ENCODE data around the gene GPR42.
"Not testable (repeated sequence)": the region's sequence is repeated elsewhere in the genome, so short reads cannot be mapped to it uniquely, and the experiment has no call there.

The GPR42 gene

DNA sequence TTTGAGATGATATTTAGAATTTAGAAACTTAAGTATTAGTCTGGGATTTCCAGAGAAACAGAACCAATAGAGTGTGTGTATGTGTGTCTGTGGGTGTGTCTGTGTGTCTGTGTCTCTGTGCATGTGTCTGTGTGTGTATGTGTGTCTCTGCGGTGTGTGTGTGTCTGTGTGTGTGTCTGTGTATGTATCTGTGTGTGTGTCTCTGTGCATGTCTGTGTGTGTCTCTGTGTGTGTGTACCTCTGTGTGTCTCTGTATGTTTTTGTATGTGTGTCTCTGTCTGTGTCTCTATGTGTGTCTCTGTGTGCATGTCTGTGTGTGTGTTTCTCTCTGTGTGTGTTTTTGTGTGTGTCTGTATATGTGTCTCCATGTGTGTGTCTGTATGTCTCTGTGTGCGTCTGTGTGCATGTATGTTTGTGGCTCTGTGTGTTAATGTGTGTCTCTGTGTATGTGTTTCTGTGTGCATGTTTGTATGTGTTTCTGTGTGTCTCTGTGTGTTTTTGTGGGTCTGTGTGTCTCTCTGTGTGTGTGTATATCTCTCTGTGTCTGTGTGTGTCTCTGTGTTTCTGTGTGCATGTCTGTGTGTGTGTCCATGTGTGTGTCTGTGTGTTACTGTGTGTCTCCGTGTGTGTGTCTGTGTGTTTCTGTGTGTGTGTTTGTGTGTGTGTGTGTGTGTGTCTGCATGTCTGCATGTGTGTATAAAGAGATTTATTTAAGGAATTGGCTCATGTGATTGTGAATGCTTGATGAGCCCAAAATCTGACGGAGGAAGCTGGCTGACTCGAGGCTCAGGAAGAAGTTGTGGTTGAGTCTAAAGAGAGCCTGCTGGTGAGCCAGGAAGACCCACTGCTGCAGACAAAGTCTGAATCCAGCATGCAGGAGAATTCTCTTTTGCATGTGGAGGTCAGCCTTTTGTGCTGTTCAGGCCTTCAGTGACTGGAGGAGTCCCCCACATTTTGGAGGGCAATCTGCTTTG lies 22.2 kb downstream of the GPR42 start:
- in situ Hi-C loops (cut with HindIII; ENCODE audit: low sequenced_read_pairs) = loop anchor here (5.0 kb wide), 1 partner anchor 41 kb away; no protein-coding TSS in a partner anchor

DNA sequence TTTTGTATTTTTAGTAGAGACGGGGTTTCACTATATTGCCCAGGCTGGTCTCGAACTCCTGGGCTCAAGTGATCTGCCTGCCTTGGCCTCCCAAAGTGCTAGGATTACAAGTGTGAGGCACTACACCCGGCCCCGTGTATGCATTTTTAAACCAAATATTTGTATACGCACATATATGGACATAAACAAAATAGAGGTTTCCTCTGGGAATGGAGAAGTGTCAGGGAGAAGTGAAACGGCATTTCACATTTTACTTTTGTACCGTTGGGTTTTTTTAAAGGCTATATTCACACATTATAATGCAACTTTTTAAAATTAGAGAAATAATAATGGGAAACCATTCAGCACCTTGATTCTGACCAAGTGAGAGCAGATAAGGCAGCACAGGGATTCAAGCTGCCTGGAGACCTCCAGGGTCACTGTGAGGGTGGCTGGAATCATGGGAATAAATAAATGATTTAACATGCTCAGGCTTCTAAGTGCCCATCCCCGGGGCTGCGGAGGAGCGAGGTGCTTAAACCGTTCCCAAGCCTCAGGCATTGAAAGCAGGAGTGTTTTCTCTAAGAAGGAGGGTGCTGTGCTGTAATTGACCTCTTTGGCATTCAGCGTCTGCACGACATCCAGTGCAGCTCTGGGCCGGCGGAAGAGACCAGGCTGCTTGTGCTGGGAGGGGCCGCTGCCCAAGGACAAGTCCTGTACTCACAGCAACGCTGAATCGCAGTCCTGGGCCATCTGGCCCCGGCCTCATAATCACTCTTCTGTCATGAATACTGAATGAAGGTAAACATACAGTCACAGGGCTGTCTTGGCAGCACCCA lies 24.7 kb downstream of the GPR42 start:
- in situ Hi-C loops (cut with HindIII; ENCODE audit: low sequenced_read_pairs) = no loop called here

DNA sequence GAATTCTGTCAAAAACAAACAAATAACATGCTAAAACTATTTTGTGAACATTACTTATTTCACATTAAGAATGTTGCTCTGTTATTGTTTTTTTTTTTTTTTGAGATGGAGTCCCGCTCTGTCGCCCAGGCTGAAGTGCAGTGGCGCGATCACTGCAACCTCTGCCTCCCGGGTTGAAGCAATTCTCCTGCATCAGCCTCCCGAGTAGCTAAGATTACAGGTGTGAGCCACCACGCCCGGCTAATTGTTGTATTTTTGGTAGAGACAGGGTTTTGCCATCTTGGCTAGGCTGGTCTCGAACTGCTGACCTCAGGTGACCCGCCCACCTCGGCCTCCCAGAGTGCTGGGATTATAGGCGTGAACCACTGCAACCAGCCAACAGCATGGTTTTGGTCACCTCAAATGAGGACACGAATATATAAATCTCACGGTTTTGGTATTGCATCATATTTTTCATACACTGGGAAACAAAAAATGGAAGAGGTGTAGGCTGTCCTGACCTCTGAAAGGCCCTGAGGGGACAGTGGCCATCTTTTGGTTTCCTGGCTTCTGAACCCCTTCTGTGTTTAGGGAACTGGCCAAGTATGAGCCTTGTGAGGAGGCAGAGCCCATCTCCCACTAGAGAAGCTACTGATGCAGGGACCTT lies 25.5 kb downstream of the GPR42 start:
- in situ Hi-C loops (cut with HindIII; ENCODE audit: low sequenced_read_pairs) = no loop called here

DNA sequence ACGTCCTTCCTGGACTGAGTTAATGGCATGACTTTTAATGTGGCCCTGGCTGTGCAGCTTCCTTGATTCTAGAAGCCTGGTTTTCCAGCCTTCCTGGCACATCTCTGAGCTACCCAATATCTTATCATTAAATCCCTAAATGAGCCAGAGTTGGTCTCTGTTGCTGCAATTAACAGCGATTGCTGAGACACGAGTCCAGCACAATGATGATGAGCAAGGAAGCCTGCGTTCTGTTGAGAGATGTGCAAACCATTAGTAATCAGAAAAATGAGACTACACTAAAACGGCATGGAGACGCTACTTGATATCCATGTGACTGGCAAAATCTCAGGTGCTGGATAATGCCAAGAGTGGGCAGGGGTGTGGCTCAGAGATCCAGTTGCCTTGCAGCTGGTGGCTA lies 26.2 kb downstream of the GPR42 start:
- in situ Hi-C loops (cut with HindIII; ENCODE audit: low sequenced_read_pairs) = no loop called here

DNA sequence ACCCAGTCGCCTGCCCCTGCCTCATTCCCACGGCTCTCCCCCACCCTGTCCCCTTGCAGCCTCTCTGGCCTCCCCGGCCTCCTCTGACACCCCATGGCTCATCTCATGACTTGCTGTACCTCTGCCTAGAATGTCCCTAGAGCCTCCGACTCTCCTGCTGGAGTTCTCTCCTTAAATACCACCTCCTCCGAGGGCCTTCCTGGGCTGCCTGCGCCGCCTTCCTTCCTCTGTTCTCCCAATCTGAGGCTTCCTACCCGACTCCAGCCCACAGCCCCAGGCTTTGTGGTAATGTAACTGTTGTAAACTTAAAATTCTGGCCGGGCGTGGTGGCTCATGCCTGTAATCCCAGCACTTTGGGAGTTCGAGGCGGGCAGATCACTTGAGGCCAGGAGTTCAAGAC lies 27.7 kb downstream of the GPR42 start:
- in situ Hi-C loops (cut with HindIII; ENCODE audit: low sequenced_read_pairs) = no loop called here

DNA sequence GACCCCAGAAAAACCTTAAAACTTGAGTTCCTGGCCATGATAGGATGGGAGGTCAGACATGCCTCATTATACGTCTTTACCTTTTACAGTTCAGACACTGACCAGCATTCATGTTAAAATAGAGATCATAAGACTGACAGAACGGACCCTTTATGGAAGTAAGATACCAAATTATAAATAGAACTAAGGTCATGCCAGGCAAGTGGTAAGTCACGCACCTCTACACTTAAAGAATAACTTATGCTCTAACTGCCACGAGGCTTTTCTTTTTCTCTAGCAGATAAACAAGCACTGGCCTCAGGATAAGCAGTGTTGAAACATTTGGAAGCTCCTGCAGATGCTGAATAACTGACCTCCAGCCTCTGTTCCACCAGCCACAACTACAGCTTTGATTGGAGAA lies 28.4 kb downstream of the GPR42 start:
- in situ Hi-C loops (cut with HindIII; ENCODE audit: low sequenced_read_pairs) = no loop called here

DNA sequence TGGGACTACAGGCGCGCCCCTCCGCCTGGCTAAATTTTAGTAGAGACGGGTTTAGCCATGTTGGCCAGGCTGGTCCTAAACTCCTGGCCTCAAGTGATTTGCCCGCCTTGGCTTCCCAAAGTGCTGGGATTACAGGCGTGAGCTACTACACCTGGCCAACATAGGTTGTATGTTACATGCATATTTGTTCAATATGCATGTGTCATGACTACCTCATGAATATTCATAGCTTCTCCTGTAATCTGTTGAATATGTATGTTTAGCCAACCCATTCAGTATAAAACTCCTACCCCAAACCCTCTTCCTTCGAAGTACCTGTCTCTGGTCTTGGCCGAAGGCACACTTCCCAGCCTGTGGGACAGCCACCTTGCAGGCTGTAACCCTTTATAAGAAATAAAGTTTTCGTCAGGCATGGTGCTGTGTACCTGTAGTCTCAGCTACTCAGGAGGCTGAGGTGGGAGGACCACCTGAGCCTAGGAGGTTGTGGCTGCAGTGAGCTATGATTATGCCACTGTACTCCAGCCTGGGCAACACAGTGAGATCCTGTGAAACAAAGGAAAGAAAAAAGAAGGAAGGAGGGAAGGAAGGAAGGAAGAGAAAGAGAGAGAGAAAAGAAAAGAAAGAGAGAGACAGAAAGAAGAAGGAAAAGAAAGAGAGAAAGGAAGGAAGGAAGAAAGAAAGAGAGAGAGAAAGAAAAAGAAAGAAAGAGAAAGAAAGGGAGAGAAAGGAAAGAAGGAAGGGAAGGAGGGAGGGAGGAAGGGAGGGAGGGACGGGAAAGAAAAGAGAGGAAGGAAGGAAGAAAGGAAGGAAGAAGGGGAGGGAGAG lies 29.3 kb downstream of the GPR42 start:
- in situ Hi-C loops (cut with HindIII; ENCODE audit: low sequenced_read_pairs) = no loop called here

DNA sequence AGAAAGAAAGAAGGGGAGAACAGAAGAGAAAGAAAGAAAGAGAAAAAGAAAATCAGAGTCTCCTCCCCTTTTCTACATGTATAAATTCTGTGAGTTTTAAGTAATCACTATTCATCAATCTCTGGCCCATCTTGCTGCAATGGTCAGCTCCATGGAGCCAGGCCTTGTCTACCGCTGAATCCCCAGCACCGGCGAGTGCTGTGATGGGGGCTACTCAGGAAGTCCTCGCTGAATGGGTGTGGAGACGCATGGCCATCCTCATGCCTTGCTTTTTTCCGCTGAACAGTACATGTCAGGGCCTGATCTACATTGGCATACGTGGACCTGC lies 29.9 kb downstream of the GPR42 start:
- in situ Hi-C loops (cut with HindIII; ENCODE audit: low sequenced_read_pairs) = no loop called here

DNA sequence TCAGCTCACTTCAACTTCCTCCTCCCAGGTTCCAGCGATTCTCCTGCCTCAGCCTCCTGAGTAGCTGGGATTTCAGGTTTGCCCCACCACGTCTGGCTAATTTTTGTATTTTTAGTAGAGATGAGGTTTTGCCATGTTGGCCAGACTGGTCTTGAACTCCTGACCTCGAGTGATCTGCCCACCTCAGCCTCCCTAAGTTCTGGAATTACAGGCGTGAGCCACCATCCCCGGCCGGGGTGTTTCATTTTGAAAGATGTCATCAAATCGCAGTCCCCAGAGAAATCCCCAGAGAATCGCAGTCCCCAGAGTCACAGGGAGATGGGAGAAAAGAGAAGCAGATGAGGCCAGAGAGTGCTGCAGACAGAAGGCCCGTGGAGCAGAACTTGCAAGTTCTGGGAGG lies 30.5 kb downstream of the GPR42 start:
- in situ Hi-C loops (cut with HindIII; ENCODE audit: low sequenced_read_pairs) = not testable (repeated sequence)

DNA sequence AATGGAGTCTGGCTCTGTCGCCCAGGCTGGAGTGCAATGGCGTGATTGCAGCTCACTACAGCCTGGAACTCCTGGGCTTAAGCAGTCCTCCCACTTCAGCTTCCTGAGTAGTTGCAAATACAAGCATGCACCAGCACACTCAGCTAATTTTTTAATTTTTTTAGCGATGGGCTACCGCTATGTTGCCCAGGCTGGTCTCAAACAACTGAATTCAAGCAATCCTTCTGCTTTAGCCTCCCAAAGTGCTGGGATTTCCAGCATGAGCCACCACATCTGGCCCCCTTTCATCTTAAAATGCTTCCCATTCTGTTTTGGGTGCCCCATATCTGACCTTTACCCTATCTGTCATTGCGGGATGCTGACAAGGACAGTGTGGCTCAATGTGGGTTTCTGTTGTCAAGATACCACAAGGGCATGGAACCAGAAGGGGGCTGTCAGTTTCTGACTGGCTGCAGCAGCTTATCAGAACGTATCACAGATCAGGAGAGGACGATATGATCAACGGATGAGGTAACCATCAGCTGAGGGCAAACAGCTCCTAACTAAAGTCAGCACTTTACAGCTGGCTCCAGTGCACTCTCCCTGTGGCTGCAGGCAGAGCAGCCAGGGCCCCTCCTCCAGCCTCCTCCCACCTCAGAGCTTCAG lies 32.4 kb downstream of the GPR42 start:
- in situ Hi-C loops (cut with HindIII; ENCODE audit: low sequenced_read_pairs) = no loop called here

DNA sequence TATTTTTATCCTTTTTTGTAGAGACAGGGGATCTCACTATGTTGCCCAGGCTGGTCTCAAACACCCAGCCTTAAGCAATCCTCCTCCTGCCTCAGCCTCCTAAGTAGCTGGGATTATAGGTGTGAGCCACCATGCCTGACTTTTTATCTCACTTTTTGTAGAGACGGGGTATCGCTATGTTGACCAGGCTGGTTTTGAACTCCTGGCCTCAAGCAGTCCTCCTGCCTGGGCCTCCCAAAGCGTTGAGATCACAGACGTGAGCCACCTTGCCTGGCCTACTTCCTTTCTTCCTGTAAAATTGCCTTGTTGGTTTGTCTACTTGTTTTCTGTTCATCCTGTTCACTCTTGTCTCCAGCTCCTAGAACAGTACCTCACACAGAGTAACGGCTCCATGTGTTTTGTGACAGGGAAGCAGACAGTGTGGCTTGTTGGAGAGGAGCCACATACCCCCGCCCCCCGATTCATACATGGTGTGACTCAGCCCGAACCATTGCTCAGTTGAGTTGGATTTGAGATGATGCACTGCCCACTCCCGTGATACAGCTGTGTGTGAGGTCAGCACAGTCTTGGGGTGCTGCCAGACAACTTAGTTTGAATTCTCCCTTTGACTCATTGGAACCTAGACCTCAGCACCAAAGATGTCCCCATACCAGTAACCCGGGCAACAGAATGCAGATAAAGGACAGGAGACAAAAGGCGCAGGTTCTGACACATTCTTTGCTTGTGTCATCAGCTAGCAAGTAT lies 34.2 kb downstream of the GPR42 start:
- in situ Hi-C loops (cut with HindIII; ENCODE audit: low sequenced_read_pairs) = no loop called here

DNA sequence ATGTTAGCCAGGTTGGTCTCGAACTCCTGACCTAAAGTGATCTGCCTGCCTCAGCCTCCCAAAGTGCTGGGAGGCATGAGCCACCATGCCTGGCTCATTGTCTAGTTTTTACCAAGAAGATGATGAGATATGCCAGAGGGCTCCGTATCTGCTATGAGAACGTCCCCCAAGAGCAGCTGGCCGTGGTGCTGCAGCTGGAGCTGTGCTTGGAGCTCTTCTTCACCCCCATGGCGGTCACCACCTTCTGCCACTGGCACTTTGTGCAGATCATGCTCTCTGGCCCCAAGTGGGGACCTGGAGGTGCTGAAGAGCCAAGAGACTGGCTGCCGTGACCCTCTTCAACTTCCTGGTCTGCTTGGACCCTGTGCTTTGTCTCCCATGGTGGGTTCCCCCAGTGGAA lies 36.8 kb downstream of the GPR42 start:
- in situ Hi-C loops (cut with HindIII; ENCODE audit: low sequenced_read_pairs) = no loop called here

DNA sequence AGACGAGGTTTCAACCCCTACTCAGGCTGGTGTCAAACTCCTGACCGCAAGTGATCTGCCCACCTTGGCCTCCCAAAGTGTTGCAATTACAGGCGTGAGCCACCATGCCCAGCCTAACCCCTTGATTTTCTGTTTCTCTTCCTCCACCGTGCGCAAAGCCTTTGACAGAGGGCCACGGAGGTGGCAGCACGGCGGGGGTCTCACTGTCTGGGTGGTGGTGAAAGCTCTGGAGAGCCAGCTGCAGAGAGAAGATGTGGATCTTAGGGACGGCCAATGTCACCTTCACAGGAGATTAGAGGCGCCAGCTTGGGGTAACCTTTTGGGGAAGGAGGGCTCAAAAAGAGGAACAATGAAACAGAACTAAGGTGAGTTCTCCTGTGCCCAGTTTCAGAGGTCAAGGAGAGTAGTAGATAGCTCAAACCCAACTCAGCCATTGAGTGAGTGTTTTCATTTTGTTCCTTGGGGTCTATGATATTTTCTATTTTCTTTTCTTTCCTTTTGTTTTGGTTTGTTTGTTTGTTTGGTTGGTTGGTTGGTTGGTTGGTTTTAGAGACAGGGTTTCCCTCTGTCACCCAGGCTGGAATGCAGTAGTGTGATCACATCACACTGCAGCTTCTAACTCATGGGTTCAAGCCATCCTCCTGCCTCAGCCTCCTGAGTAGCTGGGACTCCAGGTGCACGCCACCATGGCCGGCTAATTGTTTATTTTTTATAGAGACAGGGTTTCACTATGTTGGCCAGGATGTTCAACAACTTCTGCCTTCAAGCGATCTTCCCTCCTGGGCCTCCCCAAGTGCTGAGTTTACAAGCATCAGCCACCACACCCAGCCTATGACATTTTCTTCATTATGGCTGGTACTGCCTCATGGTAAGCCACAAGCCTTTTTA lies 37.7 kb downstream of the GPR42 start:
- in situ Hi-C loops (cut with HindIII; ENCODE audit: low sequenced_read_pairs) = no loop called here

DNA sequence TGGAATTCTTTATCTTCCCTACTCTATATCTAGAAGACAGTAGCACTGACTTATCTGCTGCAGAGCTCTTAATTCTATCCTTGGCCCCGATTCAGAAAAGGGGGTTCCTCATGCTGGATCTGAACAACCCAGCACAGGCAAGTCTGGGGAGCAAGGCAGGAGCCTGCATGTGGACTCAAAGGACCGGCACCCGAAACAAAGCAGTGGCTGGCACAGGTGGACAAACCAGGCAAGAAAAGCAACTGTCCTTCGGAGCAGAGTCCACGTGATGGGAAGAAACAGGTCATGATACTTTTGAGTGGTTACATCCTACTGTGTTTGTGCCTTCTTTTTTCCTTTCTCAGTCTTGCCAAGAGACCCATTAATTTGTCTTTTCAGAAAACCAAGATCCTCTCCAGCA lies 38.3 kb downstream of the GPR42 start:
- in situ Hi-C loops (cut with HindIII; ENCODE audit: low sequenced_read_pairs) = no loop called here

DNA sequence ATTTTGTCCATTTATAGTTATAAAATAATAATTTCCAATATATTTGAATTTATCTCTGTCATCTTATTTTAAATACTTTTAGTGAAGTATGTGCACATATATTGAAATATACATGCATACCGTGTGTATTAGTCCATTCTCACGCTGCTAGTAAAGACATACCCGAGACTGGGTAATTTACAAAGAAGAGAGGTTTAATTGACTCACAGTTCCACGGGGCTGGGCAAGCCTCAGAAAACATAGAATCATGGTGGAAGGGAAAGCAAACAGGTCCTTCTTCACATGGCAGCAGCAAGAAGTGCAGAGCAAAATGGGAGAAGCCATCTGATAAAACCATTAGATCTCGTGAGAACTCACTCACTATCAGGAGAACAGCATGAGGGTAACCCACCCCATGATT lies 39.6 kb downstream of the GPR42 start:
- in situ Hi-C loops (cut with HindIII; ENCODE audit: low sequenced_read_pairs) = no loop called here

DNA sequence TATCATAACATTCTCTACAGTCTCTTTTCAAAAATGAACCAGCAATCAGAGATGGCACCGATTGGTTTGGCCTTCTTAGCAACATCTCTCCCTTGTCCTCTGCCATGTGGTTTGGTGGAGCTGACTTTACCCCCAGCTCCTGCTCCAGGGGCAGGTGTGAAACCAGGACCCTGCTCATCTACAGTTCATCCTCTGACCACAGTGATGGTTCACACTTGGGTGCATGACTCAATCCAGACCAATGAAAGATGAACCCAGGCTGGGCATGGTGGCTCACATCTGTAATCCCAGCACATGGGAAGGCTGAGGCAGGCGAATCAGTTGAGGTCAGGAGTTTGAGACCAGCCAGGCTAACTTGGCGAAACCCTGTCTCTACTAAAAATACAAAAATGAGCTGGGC lies 43.6 kb downstream of the GPR42 start:
- in situ Hi-C loops (cut with HindIII; ENCODE audit: low sequenced_read_pairs) = no loop called here

DNA sequence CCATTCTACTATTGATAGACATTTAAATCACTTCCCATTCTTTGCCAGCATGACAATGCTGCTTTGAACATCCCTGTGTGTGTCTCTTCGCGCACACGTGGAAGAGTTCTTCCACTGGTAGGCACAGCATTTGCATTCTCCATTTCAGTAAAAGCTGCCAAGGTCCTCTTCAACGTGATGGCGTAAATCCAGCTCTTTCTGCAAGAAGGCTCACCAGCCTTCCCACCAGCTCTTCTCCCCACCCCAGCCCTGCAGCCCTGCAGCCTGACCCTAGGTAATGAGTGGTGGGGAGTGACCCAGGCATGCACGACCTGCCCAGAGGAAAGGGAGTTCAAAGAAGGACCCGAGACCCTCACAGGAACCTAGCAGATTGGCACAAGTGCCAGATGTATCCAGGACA lies 45.5 kb downstream of the GPR42 start:
- in situ Hi-C loops (cut with HindIII; ENCODE audit: low sequenced_read_pairs) = no loop called here

DNA sequence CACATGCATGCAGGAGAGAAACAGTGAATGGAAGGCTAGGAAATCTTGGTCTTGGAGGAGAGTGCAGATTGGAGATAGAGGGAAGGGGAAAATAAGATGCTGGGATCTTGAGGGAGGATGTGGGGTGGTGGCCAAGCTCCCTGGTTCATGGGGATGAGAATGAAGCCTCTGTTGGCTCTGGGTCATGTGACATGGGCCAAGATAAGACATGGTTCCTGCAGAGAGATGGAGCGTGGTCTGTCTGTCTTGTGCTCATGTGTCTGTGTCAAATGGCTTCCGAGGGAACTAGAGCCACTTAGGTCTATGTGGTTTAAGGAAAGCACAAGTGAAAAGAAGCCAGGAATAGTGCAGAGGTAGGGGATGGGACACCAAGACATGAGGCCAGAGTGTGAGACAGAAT lies 46.4 kb downstream of the GPR42 start:
- in situ Hi-C loops (cut with HindIII; ENCODE audit: low sequenced_read_pairs) = no loop called here

Data from endothelial cell of hepatic sinusoid (primary cell).